GM19463 (cell line): ENCODE results near the gene GTF2H3.

Source experiments
- ATAC-seq: cut with Tn5 transposase; IDR thresholded peaks from one replicate; pipeline ENCODE4 v1.9.1; 2021; ENCODE audit warnings: mild to moderate bottlenecking, moderate library complexity; ENCODE audit not compliant: unreplicated experiment

Gene GTF2H3

GRCh38 chr12:123645380-123645779, 11.8 kb downstream of the GTF2H3 start:
- ATAC-seq = no peak

- ATAC-seq = no peak
These were observed 12.2 kb downstream of the GTF2H3 start for GRCh38 chr12:123645878-123646277.

GRCh38 chr12:123648401-123648800, 14.8 kb downstream of the GTF2H3 start:
- ATAC-seq = no peak

GRCh38 chr12:123654129-123654701, 20.6 kb downstream of the GTF2H3 start:
- ATAC-seq = no peak

GRCh38 chr12:123655420-123655819, 21.8 kb downstream of the GTF2H3 start:
- ATAC-seq = peak; percentile 71

GRCh38 chr12:123656392-123656791, 22.8 kb downstream of the GTF2H3 start:
- no peak for ATAC-seq

GRCh38 chr12:123657211-123657610, 23.6 kb downstream of the GTF2H3 start:
- ATAC-seq = no peak

- no peak for ATAC-seq
These were observed 26.5 kb downstream of the GTF2H3 start for GRCh38 chr12:123659996-123660727.

GRCh38 chr12:123667771-123668170, 34.1 kb downstream of the GTF2H3 start:
- ATAC-seq = no peak

GRCh38 chr12:123670882-123671728, 37.5 kb downstream of the GTF2H3 start, which contains the start of gene TCTN2:
TSS of gene TCTN2 (plus strand) at chr12:123671113. CDS start at chr12:123671241, 128 bp downstream.
- ATAC-seq = peak; percentile 100

GRCh38 chr12:123671876-123672275, 38.2 kb downstream of the GTF2H3 start:
- ATAC-seq = no peak

GRCh38 chr12:123675436-123675835, 41.8 kb downstream of the GTF2H3 start:
- ATAC-seq = no peak

- ATAC-seq = no peak
These were observed 43.1 kb downstream of the GTF2H3 start for GRCh38 chr12:123676616-123677320.

GRCh38 chr12:123678981-123679380, 45.4 kb downstream of the GTF2H3 start:
- no peak for ATAC-seq

GRCh38 chr12:123681605-123682004, 48.0 kb downstream of the GTF2H3 start:
- no peak for ATAC-seq

- no peak for ATAC-seq
These were observed 50.3 kb downstream of the GTF2H3 start for GRCh38 chr12:123683964-123684363.

GRCh38 chr12:123686636-123687190, 53.1 kb downstream of the GTF2H3 start:
- ATAC-seq = no peak

- no peak for ATAC-seq
These were observed 56.7 kb downstream of the GTF2H3 start for GRCh38 chr12:123690191-123690840.

GRCh38 chr12:123696207-123696606, 62.6 kb downstream of the GTF2H3 start:
- ATAC-seq = no peak

- ATAC-seq = no peak
These were observed 63.0 kb downstream of the GTF2H3 start for GRCh38 chr12:123696646-123697045.
